Stimulated activated CD8-positive, alpha-beta memory T cell treated with anti-CD3 and anti-CD28 coated beads, Interleukin-4, amount 100 ng/mL, for 48 hours (primary cell): ENCODE data around the gene CYP11A1.

Experiments used
- DNase-seq: peaks from one replicate; pipeline ENCODE4 v3.0.0-alpha.2; 2020

Gene CYP11A1

GRCh38 chr15:74293021-74293810, 74.2 kb downstream of the CYP11A1 start:
- no peak for DNase-seq

DNA sequence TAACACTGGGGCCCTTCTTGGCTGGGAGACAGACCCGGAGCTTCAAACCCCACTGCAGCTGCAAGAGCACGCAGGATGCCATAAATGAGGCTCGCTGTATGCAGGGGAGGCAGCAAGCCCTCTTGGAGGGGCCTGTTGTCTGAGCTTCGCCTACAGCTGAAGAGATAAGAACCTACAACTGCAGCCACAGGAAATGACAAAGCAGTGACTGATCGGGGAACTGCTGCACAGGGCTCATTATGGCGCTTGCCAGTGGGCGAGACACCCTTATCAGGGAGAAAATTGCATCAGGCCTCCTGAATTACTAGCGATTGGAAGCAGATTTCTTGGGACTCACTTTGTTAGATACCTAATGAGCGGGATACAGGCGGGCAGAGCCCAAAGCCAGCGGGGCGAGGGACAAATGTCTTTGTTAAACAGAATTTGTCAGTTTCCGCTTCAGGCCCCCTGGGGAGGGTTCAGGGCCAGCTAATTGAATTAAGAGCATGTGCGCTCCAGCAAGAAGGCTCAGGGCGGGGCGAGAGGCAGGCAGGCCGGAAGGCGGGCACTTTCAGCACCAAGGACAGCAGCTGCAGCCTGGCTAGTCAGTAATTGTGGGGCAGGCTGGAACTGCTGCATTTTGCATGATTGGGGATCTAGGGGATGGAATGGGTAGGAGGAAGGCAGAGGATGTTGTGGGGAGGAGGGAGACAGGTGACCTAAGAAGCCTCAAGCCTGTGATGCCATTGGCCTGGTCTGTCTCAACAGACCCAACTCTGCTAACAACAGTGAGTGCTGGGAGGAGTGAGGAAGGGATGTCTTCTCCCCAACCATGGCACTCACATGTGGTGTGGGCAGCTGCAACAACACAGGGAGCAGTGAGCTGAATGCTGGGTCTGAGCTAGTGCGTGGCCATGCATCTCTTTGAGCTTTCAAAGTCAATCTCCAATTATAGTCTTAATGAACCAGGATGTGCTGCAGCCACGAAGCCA, 76.1 kb downstream of the CYP11A1 start:
- peak; percentile 94 for DNase-seq

- no peak for DNase-seq
These were observed 76.8 kb downstream of the CYP11A1 start for GRCh38 chr15:74290645-74291044.

GRCh38 chr15:74289671-74290070, 77.8 kb downstream of the CYP11A1 start:
- no peak for DNase-seq
